HG02798 (cell line): Measurements from ENCODE around the gene AP2A1.
A peak's percentile ranks its signal among the peaks of the same experiment; 100 is the strongest.

Source experiments
- ATAC-seq: cut with Tn5 transposase; IDR thresholded peaks from one replicate; pipeline ENCODE4 v1.9.1; 2021; ENCODE audit warnings: mild to moderate bottlenecking; ENCODE audit not compliant: unreplicated experiment, poor library complexity

AP2A1 gene

GRCh38 chr19:49833599-49833998 is 66.8 kb downstream of the AP2A1 start:
- ATAC-seq, result no peak

- no peak for ATAC-seq
Measured at GRCh38 chr19:49835562-49835961, 68.8 kb downstream of the AP2A1 start.

DNA sequence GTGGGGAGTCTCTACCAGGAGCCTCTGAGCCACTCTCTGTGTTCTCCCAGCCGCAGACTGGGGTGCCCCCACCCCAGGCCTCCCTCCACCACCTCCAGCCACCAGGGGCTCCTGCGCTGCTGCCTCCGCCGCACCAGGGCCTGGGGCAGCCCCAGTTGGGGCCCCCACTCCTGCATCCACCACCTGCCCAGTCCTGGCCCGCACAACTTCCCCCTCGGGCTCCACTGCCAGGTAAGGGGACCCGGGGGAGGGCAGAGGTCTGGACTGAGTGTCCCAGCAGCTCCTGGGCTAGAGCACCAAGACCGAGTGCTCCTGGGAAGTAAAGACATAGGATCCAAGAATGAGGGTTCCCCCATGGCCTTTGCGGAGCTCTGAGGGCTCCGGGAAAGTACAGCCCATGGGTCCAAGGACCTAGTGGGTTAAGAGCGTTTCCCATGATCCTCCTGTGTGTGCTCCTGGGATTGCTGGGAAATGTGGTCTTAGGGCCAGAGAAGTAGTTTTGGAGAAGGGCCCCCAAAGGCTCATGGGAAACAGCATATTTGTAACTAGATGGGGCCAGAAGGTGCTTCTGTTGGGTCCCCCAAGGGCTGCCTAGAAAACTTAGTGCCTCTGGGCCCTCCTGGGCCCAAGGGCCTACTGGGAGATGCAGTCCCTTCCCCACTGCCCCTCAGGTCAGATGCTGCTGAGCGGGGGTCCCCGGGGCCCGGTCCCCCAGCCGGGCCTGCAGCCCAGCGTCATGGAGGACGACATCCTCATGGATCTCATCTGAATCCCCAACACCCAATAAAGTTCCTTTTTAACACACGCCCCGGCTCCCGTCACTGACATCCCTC is 69.6 kb downstream of the AP2A1 start:
- no peak for ATAC-seq

DNA sequence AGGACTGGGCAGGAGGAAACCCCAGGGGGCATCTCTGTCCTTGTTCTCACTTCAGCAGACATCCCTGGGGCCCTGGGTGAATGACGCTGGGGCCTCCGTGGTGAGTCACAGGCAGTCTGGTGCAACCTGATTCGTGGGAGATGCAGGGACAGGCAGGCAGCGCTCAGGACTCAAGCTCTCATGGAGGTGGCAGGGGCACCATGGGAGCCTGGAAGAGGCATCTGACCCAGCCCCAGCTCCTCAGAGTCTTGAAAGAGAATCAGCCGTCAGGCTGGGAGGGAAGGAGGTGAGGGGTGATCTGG is 70.2 kb downstream of the AP2A1 start:
- no peak for ATAC-seq

GRCh38 chr19:49837425-49837824 is 70.6 kb downstream of the AP2A1 start:
- ATAC-seq, result no peak

- no peak for ATAC-seq
Measured at GRCh38 chr19:49838885-49839588, 72.2 kb downstream of the AP2A1 start.

DNA sequence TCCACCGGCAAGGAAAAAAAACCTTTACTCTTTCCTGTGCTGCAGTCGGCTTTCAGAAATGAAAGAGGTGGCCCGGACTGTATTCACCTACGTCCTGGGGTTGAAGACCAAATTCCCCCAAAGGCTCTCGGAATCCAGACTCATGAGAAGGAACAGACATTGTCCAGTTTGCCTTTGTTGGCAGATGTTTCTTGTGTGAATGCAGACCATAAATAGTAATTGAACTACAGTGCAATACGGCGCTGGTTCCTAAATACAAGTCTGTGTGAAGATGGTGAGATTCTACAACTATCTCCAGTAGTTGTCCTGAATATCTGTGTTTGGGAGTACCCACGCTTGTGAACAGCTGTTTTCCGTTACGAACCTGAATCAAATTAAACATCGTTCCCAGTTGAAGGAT is 72.9 kb downstream of the AP2A1 start:
- ATAC-seq, result no peak

- ATAC-seq, result no peak
Measured at GRCh38 chr19:49840321-49840720, 73.5 kb downstream of the AP2A1 start.

- ATAC-seq, result no peak
Measured at GRCh38 chr19:49840736-49841249, 74.0 kb downstream of the AP2A1 start.

GRCh38 chr19:49843265-49843664 is 76.5 kb downstream of the AP2A1 start:
- ATAC-seq, result no peak

- ATAC-seq, result no peak
Measured at GRCh38 chr19:49844138-49845095, 77.6 kb downstream of the AP2A1 start.

GRCh38 chr19:49845414-49845813 is 78.6 kb downstream of the AP2A1 start:
- ATAC-seq, result no peak

GRCh38 chr19:49846408-49846807 is 79.6 kb downstream of the AP2A1 start:
- ATAC-seq, result no peak

GRCh38 chr19:49847731-49848696 is 81.2 kb downstream of the AP2A1 start:
- no peak for ATAC-seq

GRCh38 chr19:49848938-49849337 is 82.1 kb downstream of the AP2A1 start:
- no peak for ATAC-seq

GRCh38 chr19:49849433-49850220 is 82.8 kb downstream of the AP2A1 start:
- no peak for ATAC-seq

DNA sequence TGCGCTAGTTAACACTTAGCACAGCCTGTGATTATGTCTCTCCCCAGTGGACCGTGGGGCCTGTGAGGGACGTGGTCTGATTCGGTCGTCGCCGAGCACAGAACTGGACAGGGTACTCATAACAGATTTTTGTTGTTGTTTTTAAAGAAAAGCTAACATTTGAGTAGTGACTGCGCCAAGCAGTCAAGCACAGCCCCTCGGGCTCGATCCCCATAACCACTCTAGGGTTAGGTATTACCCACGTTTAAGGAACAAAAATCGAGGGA is 83.4 kb downstream of the AP2A1 start:
- no peak for ATAC-seq

DNA sequence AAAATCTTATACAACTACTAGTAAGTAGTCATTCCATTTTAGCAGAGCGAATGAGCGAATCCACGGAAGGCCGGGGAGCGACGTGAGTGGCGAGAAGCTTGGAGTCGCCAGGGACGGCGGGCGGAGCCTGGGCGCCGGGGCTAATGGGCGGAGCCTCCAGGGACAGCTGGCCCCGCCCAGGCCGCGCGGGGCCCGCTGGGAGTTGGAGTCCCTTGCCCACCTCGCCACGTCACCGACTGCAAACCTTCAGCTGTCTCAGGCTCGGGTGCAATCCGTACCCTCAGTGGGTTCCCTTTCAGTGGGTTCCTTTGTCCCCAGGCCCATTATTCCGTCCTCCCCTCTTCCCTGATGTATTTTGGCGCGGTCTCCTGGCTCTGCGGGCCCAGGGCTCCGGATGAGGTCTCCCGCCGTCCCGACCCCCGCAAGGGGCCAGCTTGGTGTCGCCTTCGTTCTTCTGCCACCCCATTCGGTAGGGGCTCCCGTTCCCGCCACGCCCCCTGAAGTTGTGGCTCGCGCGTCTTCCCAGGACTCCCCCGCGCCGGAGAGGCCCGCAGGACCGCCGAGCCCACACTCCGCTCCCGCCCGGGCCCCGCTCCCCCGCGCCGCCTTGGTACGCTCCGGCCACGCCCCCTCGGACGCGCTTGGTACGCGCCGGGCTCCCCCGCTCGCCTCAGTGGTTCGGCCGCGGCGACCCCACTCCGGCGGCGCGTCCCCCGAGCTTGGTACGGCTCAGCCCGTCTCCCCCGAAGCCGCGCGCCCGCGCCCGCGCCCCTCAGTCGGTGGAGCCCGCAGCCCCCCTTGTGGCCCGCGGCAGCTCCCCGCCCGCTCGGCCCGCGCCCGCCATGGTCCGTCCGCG is 83.9 kb downstream of the AP2A1 start, which contains the start of gene PTOV1:
Gene PTOV1 (plus strand): TSS at position 673 of the 856 bp plus-strand sequence.
- peak; percentile 81 for ATAC-seq
